Measurements from ENCODE around the gene ZBTB38.

ZBTB38 gene

GRCh38 chr3:141380279-141380678 lies 12.0 kb downstream of the ZBTB38 start:
- DNase-seq (ENCODE audit: low read depth): no peak
- TF ChIP-seq CTCF (IDR thresholded peaks at IDR 0.05; ENCODE audit: low read depth, low read length) (no peak), POLR2A (IDR thresholded peaks at IDR 0.05; ENCODE audit: extremely low read depth, insufficient read length) (no peak)
- no peak overlapping the region for H3K4me3 ChIP-seq (ENCODE audit: low read depth, low read length)

GRCh38 chr3:141380987-141381386 lies 12.7 kb downstream of the ZBTB38 start:
- TF ChIP-seq CTCF (IDR thresholded peaks at IDR 0.05; ENCODE audit: low read depth, low read length) (no peak), MYC (IDR thresholded peaks at IDR 0.05; ENCODE audit: low read depth, low read length) (no peak), POLR2A (IDR thresholded peaks at IDR 0.05; ENCODE audit: extremely low read depth, insufficient read length) (no peak), MAX (IDR thresholded peaks at IDR 0.05; ENCODE audit: low read depth, low read length) (no peak)
- H3K4me3 ChIP-seq (ENCODE audit: low read depth, low read length): no peak overlapping the region
- DNase-seq (ENCODE audit: low read depth): no peak

GRCh38 chr3:141382571-141382970 lies 14.3 kb downstream of the ZBTB38 start:
- TF ChIP-seq MAX (IDR thresholded peaks at IDR 0.05; ENCODE audit: low read depth, low read length) (no peak), MYC (IDR thresholded peaks at IDR 0.05; ENCODE audit: low read depth, low read length) (no peak), CTCF (IDR thresholded peaks at IDR 0.05; ENCODE audit: low read depth, low read length) (no peak), POLR2A (IDR thresholded peaks at IDR 0.05; ENCODE audit: extremely low read depth, insufficient read length) (no peak)
- DNase-seq (ENCODE audit: low read depth): no peak
- no peak overlapping the region for H3K4me3 ChIP-seq (ENCODE audit: low read depth, low read length)

- no peak overlapping the region for H3K4me3 ChIP-seq (ENCODE audit: low read depth, low read length)
- TF ChIP-seq MAX (IDR thresholded peaks at IDR 0.05; ENCODE audit: low read depth, low read length) (no peak), MYC (IDR thresholded peaks at IDR 0.05; ENCODE audit: low read depth, low read length) (no peak), POLR2A (IDR thresholded peaks at IDR 0.05; ENCODE audit: extremely low read depth, insufficient read length) (no peak), CTCF (IDR thresholded peaks at IDR 0.05; ENCODE audit: low read depth, low read length) (no peak)
- DNase-seq (ENCODE audit: low read depth): no peak
Measured at GRCh38 chr3:141383555-141384129, 15.3 kb downstream of the ZBTB38 start.

- no peak overlapping the region for H3K4me3 ChIP-seq (ENCODE audit: low read depth, low read length)
- no peak for TF ChIP-seq CTCF (IDR thresholded peaks at IDR 0.05; ENCODE audit: low read depth, low read length)
- TF ChIP-seq MAX (IDR thresholded peaks at IDR 0.05; ENCODE audit: low read depth, low read length): no peak
- TF ChIP-seq MYC (IDR thresholded peaks at IDR 0.05; ENCODE audit: low read depth, low read length): no peak
- TF ChIP-seq POLR2A (IDR thresholded peaks at IDR 0.05; ENCODE audit: extremely low read depth, insufficient read length): no peak
- DNase-seq (ENCODE audit: low read depth): no peak
Measured at GRCh38 chr3:141384157-141384556, 15.9 kb downstream of the ZBTB38 start.

- H3K4me3 ChIP-seq (ENCODE audit: low read depth, low read length): no peak overlapping the region
- TF ChIP-seq MYC (IDR thresholded peaks at IDR 0.05; ENCODE audit: low read depth, low read length) (no peak), CTCF (IDR thresholded peaks at IDR 0.05; ENCODE audit: low read depth, low read length) (no peak), POLR2A (IDR thresholded peaks at IDR 0.05; ENCODE audit: extremely low read depth, insufficient read length) (no peak), MAX (IDR thresholded peaks at IDR 0.05; ENCODE audit: low read depth, low read length) (no peak)
- DNase-seq (ENCODE audit: low read depth): no peak
Measured at GRCh38 chr3:141384575-141384974, 16.3 kb downstream of the ZBTB38 start.

All from NB4 (cell line).